CD4-positive, alpha-beta T cell treated with Interleukin-6 for 4 hours (primary cell): ENCODE results near the gene UBR4.

Source experiments
- DNase-seq: peaks from one replicate; pipeline ENCODE4 v3.0.0-alpha.2; 2020; ENCODE audit warnings: mixed read lengths

UBR4 gene

GRCh38 chr1:19070197-19070651 is 139.8 kb downstream of the UBR4 start:
- DNase-seq, result no peak

- DNase-seq, result no peak
These were observed 141.3 kb downstream of the UBR4 start for GRCh38 chr1:19068639-19069276.

GRCh38 chr1:19067912-19068638 is 142.0 kb downstream of the UBR4 start:
- DNase-seq, result no peak

- DNase-seq, result no peak
These were observed 142.7 kb downstream of the UBR4 start for GRCh38 chr1:19067182-19067911.

GRCh38 chr1:19066874-19067181 is 143.2 kb downstream of the UBR4 start:
- DNase-seq, result no peak

GRCh38 chr1:19066248-19066873 is 143.7 kb downstream of the UBR4 start:
- no peak for DNase-seq

- DNase-seq, result no peak
These were observed 144.4 kb downstream of the UBR4 start for GRCh38 chr1:19065526-19066247.

GRCh38 chr1:19064906-19065450 is 145.1 kb downstream of the UBR4 start:
- DNase-seq, result no peak

GRCh38 chr1:19063122-19063521 is 146.9 kb downstream of the UBR4 start:
- no peak for DNase-seq

- DNase-seq, result no peak
These were observed 147.6 kb downstream of the UBR4 start for GRCh38 chr1:19062258-19063029.

- no peak for DNase-seq
These were observed 148.3 kb downstream of the UBR4 start for GRCh38 chr1:19061798-19062197.

- DNase-seq, result no peak
These were observed 148.7 kb downstream of the UBR4 start for GRCh38 chr1:19061343-19061742.

- DNase-seq, result no peak
These were observed 150.3 kb downstream of the UBR4 start for GRCh38 chr1:19059773-19060172.

- no peak for DNase-seq
These were observed 151.6 kb downstream of the UBR4 start for GRCh38 chr1:19058476-19058797.

- no peak for DNase-seq
These were observed 152.1 kb downstream of the UBR4 start for GRCh38 chr1:19057784-19058475.

- DNase-seq, result no peak
These were observed 152.8 kb downstream of the UBR4 start for GRCh38 chr1:19057182-19057779.

- no peak for DNase-seq
These were observed 154.4 kb downstream of the UBR4 start for GRCh38 chr1:19055701-19056100.

- DNase-seq, result no peak
These were observed 155.1 kb downstream of the UBR4 start for GRCh38 chr1:19055001-19055400.

GRCh38 chr1:19054216-19054615 is 155.8 kb downstream of the UBR4 start:
- no peak for DNase-seq

GRCh38 chr1:19053486-19053885 is 156.6 kb downstream of the UBR4 start:
- DNase-seq, result no peak

GRCh38 chr1:19049798-19050197 is 160.3 kb downstream of the UBR4 start:
- no peak for DNase-seq
